ENCODE results near the gene RELL1.

The RELL1 gene

GRCh38 chr4:37631551-37631950 lies 54.6 kb downstream of the RELL1 start:
- no peak for DNase-seq

- DNase-seq, result no peak
Observed at GRCh38 chr4:37629713-37630112, 56.5 kb downstream of the RELL1 start.

GRCh38 chr4:37628977-37629609 lies 57.1 kb downstream of the RELL1 start:
- no peak for DNase-seq

GRCh38 chr4:37627263-37627662 lies 58.9 kb downstream of the RELL1 start:
- DNase-seq, result no peak

- DNase-seq, result no peak
Observed at GRCh38 chr4:37625499-37625898, 60.7 kb downstream of the RELL1 start.

GRCh38 chr4:37623940-37624339 lies 62.2 kb downstream of the RELL1 start:
- no peak for DNase-seq

GRCh38 chr4:37623125-37623524 lies 63.1 kb downstream of the RELL1 start:
- no peak for DNase-seq

- DNase-seq, result no peak
Observed at GRCh38 chr4:37620176-37620575, 66.0 kb downstream of the RELL1 start.

- no peak for DNase-seq
Observed at GRCh38 chr4:37615720-37616063, 70.5 kb downstream of the RELL1 start.

GRCh38 chr4:37615059-37615719 lies 71.0 kb downstream of the RELL1 start:
- DNase-seq, result no peak

- DNase-seq, result no peak
Observed at GRCh38 chr4:37612811-37613210, 73.4 kb downstream of the RELL1 start.

- no peak for DNase-seq
Observed at GRCh38 chr4:37609626-37610025, 76.5 kb downstream of the RELL1 start.

- no peak for DNase-seq
Observed at GRCh38 chr4:37607018-37607417, 79.2 kb downstream of the RELL1 start.

GRCh38 chr4:37605843-37606565 lies 80.2 kb downstream of the RELL1 start:
- DNase-seq, result no peak

- no peak for DNase-seq
Observed at GRCh38 chr4:37604461-37604860, 81.7 kb downstream of the RELL1 start.

- no peak for DNase-seq
Observed at GRCh38 chr4:37603711-37604110, 82.5 kb downstream of the RELL1 start.

GRCh38 chr4:37603070-37603468 lies 83.1 kb downstream of the RELL1 start:
- DNase-seq, result peak; percentile 90

- no peak for DNase-seq
Observed at GRCh38 chr4:37602454-37603069, 83.6 kb downstream of the RELL1 start.

- DNase-seq, result no peak
Observed at GRCh38 chr4:37601531-37601930, 84.6 kb downstream of the RELL1 start.

GRCh38 chr4:37599092-37599790 lies 86.9 kb downstream of the RELL1 start:
- no peak for DNase-seq

GRCh38 chr4:37597034-37597433 lies 89.1 kb downstream of the RELL1 start:
- no peak for DNase-seq

- no peak for DNase-seq
Observed at GRCh38 chr4:37595875-37596680, 90.1 kb downstream of the RELL1 start.

Measured in right forelimb (tissue), 1 donor.